PC-3 (cell line): ENCODE results near the gene HTD2.

Experiments used
- CTCF ChIP-seq: fragments of 300-600 bp; sonication (generic); conservative IDR thresholded peaks from 2 replicates; pipeline ENCODE4 v1.5.1; 2017; ENCODE audit warnings: antibody characterized with exemption, low read depth, mild to moderate bottlenecking, low read length
- EZH2 ChIP-seq: fragments of 300-600 bp; sonication (generic); IDR thresholded peaks from one replicate; pipeline ENCODE4 v1.6.1; 2017; ENCODE audit warnings: antibody characterized with exemption, mild to moderate bottlenecking, low read length; ENCODE audit not compliant: unreplicated experiment
- EZH2phosphoT487 ChIP-seq: fragments of 300-600 bp; sonication (generic); IDR thresholded peaks from 2 replicates; pipeline ENCODE4 v1.6.1; 2018; ENCODE audit warnings: mild to moderate bottlenecking, antibody characterized with exemption, low read length, borderline replicate concordance

- TF ChIP-seq CTCF (no peak), EZH2 (no peak), EZH2phosphoT487 (no peak)
Observed at GRCh38 chr3:58261954-58262666, 44.2 kb upstream of the HTD2 start.
